ENCODE results near the gene RBM4.
A peak's percentile ranks its signal among the peaks of the same experiment; 100 is the strongest.

DNA sequence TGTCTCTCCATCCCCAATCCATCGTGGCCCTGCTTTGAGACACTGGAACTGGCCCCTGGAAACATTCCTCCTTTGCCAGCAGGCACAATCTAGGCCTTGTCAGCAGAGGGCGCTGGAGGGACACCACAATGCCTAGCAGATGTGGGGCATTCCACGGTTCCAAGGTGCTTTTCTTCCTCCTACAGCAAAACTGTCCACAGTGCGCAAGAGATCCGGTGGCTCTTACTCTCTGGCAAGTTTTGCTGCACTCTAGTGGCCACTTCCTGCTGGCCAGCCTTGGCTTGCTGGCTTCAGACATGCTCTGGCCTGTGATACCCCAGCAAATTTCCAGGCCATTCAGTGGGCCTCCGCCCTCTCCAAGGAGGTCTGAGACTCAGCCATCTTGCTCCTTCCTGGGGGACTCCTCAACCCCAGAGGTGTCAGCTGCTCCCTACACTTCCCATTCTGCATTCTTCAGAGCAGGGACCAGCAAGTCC is 56.3 kb downstream of the RBM4 start:
- TF ChIP-seq, protein P1, sequence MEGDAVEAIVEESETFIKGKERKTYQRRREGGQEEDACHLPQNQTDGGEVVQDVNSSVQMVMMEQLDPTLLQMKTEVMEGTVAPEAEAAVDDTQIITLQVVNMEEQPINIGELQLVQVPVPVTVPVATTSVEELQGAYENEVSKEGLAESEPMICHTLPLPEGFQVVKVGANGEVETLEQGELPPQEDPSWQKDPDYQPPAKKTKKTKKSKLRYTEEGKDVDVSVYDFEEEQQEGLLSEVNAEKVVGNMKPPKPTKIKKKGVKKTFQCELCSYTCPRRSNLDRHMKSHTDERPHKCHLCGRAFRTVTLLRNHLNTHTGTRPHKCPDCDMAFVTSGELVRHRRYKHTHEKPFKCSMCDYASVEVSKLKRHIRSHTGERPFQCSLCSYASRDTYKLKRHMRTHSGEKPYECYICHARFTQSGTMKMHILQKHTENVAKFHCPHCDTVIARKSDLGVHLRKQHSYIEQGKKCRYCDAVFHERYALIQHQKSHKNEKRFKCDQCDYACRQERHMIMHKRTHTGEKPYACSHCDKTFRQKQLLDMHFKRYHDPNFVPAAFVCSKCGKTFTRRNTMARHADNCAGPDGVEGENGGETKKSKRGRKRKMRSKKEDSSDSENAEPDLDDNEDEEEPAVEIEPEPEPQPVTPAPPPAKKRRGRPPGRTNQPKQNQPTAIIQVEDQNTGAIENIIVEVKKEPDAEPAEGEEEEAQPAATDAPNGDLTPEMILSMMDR (IDR thresholded peaks at IDR 0.05), result peak; percentile 79 to 95 (median 91)
- no peak for TF ChIP-seq POLR2A (IDR thresholded peaks at IDR 0.05)
